Hematopoietic multipotent progenitor cell treated with erythropoietin and hydrocortisone succinate and interleukin-3 and kit ligand, for 8 days (in vitro differentiated cells): ENCODE measurements around the gene MTHFD2L.
"Not testable (repeated sequence)": the region's sequence is repeated elsewhere in the genome, so short reads cannot be mapped to it uniquely, and the experiment has no call there.

Experiments used
- DNase-seq: peaks from one replicate; pipeline ENCODE4 v3.0.0-alpha.2; 2015

MTHFD2L gene

GRCh38 chr4:74157561-74158465, at the start of gene MTHFD2L:
MTHFD2L (plus strand) TSS chr4:74158118; CDS start chr4:74158139, 21 bp downstream.
- DNase-seq = peak; percentile 94

- DNase-seq = no peak
These were observed 49.3 kb upstream of the MTHFD2L start for GRCh38 chr4:74108457-74109115.

GRCh38 chr4:74109116-74109869, 48.6 kb upstream of the MTHFD2L start:
- no peak for DNase-seq

GRCh38 chr4:74109870-74110605, 47.9 kb upstream of the MTHFD2L start:
- DNase-seq = no peak

GRCh38 chr4:74110670-74111069, 47.2 kb upstream of the MTHFD2L start:
- DNase-seq = no peak

- DNase-seq = no peak
These were observed 46.5 kb upstream of the MTHFD2L start for GRCh38 chr4:74111306-74111975.

GRCh38 chr4:74111990-74112389, 45.9 kb upstream of the MTHFD2L start:
- no peak for DNase-seq

GRCh38 chr4:74112399-74113105, 45.4 kb upstream of the MTHFD2L start:
- DNase-seq = no peak

- no peak for DNase-seq
These were observed 43.7 kb upstream of the MTHFD2L start for GRCh38 chr4:74114234-74114633.

GRCh38 chr4:74117024-74117534, 40.8 kb upstream of the MTHFD2L start:
- no peak for DNase-seq

- DNase-seq = no peak
These were observed 39.1 kb upstream of the MTHFD2L start for GRCh38 chr4:74118600-74119338.

GRCh38 chr4:74120086-74120485, 37.8 kb upstream of the MTHFD2L start:
- no peak for DNase-seq

- DNase-seq = no peak
These were observed 36.0 kb upstream of the MTHFD2L start for GRCh38 chr4:74121643-74122579.

- no peak for DNase-seq
These were observed 34.7 kb upstream of the MTHFD2L start for GRCh38 chr4:74123065-74123728.

GRCh38 chr4:74125029-74125428, 32.9 kb upstream of the MTHFD2L start:
- DNase-seq = no peak

GRCh38 chr4:74127745-74128144, 30.2 kb upstream of the MTHFD2L start:
- no peak for DNase-seq

- DNase-seq = not testable (repeated sequence)
These were observed 27.1 kb upstream of the MTHFD2L start for GRCh38 chr4:74130843-74131242.

GRCh38 chr4:74132188-74132587, 25.7 kb upstream of the MTHFD2L start:
- DNase-seq = not testable (repeated sequence)

- no peak for DNase-seq
These were observed 25.0 kb upstream of the MTHFD2L start for GRCh38 chr4:74132944-74133343.
